ENCODE data around the gene ATP8B1. TPM values are rescaled to one million over a fixed set of nuclear protein-coding genes. Genes with fewer than 3 reads are reported as not detected.

ATP8B1 gene
- total RNA-seq, 1 donor from 2014 or later, result 0.15 TPM

DNA sequence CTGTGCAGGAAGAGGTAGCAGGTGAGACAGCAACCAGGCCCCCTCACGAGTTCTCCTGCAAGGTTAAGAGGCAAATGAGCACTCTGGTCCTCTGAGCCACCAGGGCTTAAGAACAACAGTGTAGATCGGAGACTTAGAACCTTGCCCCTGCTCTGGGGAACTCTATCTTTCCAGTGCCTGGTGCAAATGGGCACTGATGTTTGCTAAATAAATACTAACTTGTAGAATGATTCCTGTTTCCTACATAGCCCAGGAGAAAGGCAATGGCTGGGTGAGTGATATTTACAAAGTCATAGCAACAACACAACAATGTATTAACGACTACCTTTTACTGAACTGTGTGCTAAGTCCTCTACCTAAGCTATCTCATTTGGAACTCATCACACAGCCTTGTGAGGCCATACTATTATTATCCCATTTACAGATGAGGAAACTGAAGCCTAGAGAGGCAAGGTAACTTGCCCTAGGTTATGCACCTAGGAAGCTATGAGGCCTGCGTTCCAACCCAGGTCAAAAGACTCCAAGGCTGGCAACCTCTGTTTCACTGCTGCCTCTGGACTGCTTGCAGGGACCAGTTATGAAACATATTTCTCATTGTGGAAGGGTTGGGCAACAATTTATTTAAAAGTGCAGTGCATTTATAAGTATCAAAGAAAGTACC is 4.3 kb downstream of the ATP8B1 start:
- Mint-ChIP-seq H3K4me1 (peaks cover 21% of the 10 kb centered on the region), H3K9me3 (no peaks in the 10 kb centered on the region), H3K36me3 (no peaks in the 10 kb centered on the region), H3K4me3 (no peak overlapping the region), H3K27me3 (ENCODE audit: insufficient read depth, low read depth) (peaks cover 41% of the 10 kb centered on the region), H3K27ac (no peak overlapping the region)
- peaks cover 56% of the 10 kb centered on the region for H3K27me3 ChIP-seq
- H3F3A ChIP-seq (ENCODE audit: low read depth), result peaks cover 3% of the 10 kb centered on the region
- H3K4me2 ChIP-seq, result no peak overlapping the region
- peaks cover 23% of the 10 kb centered on the region for H4K20me1 ChIP-seq (ENCODE audit: low read depth)
- H3K27ac ChIP-seq, result no peak overlapping the region
- H3K4me3 ChIP-seq, result no peak overlapping the region
- H3K36me3 ChIP-seq, result no peaks in the 10 kb centered on the region
- H2AFZ ChIP-seq (replicated peaks), result no peak overlapping the region
- H3K79me2 ChIP-seq (ENCODE audit: low read depth), result no peaks in the 10 kb centered on the region
- no peaks in the 10 kb centered on the region for H3K9me3 ChIP-seq (ENCODE audit: low read depth)
- no peak for DNase-seq (ENCODE audit: low spot score)
- TF ChIP-seq, protein P1, sequence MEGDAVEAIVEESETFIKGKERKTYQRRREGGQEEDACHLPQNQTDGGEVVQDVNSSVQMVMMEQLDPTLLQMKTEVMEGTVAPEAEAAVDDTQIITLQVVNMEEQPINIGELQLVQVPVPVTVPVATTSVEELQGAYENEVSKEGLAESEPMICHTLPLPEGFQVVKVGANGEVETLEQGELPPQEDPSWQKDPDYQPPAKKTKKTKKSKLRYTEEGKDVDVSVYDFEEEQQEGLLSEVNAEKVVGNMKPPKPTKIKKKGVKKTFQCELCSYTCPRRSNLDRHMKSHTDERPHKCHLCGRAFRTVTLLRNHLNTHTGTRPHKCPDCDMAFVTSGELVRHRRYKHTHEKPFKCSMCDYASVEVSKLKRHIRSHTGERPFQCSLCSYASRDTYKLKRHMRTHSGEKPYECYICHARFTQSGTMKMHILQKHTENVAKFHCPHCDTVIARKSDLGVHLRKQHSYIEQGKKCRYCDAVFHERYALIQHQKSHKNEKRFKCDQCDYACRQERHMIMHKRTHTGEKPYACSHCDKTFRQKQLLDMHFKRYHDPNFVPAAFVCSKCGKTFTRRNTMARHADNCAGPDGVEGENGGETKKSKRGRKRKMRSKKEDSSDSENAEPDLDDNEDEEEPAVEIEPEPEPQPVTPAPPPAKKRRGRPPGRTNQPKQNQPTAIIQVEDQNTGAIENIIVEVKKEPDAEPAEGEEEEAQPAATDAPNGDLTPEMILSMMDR (IDR thresholded peaks at IDR 0.05), result no peak
- TF ChIP-seq EZH2phosphoT487 (IDR thresholded peaks at IDR 0.05), result no peak
- no peak for TF ChIP-seq EZH2 (IDR thresholded peaks at IDR 0.05)
- no peak overlapping the region for H3K9ac ChIP-seq
- peaks cover 10% of the 10 kb centered on the region for H3K4me1 ChIP-seq

DNA sequence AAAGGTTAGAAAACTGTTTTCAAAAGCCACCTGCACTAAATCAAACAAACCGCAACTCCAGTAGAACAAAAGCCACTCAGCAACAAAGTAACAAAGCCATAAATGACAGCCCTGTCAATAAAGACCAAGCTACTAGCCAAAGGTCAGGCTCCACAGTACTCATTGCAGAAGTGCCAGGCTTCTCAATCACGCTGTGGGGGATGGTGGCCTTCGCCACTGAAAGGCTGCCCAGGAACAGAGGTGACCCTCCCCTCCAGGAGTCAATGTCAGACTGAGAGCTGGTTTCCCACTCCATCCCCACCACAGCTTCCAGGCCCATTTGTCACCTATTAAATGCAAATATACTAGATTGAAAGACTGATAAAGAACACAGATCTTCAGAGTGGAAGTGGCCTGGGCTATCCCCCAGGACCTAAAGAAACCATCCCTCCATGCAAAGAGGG is 5.9 kb downstream of the ATP8B1 start:
- H3K36me3 ChIP-seq, result no peaks in the 10 kb centered on the region
- H3K27ac ChIP-seq, result no peak overlapping the region
- peaks cover 40% of the 10 kb centered on the region for H3K27me3 ChIP-seq
- H4K20me1 ChIP-seq (ENCODE audit: low read depth), result peaks cover 18% of the 10 kb centered on the region
- peak; percentile 25 for DNase-seq (ENCODE audit: low spot score)
- H3K9me3 Mint-ChIP-seq, result no peaks in the 10 kb centered on the region
- H3K4me1 Mint-ChIP-seq, result peaks cover 18% of the 10 kb centered on the region
- no peaks in the 10 kb centered on the region for H3K36me3 Mint-ChIP-seq
- H3K4me3 Mint-ChIP-seq, result no peak overlapping the region
- peaks cover 5% of the 10 kb centered on the region for H3K4me1 ChIP-seq
- no peaks in the 10 kb centered on the region for H3K79me2 ChIP-seq (ENCODE audit: low read depth)
- no peak overlapping the region for H2AFZ ChIP-seq (replicated peaks)
- H3K4me2 ChIP-seq, result no peak overlapping the region
- H3K9ac ChIP-seq, result no peak overlapping the region
- H3K27me3 Mint-ChIP-seq (ENCODE audit: insufficient read depth, low read depth), result peaks cover 29% of the 10 kb centered on the region
- TF ChIP-seq EZH2phosphoT487 (IDR thresholded peaks at IDR 0.05) (no peak), EZH2 (IDR thresholded peaks at IDR 0.05) (no peak)
- TF ChIP-seq, protein P1 (IDR thresholded peaks at IDR 0.05), result no peak
- H3K27ac Mint-ChIP-seq, result no peak overlapping the region
- no peaks in the 10 kb centered on the region for H3F3A ChIP-seq (ENCODE audit: low read depth)
- no peaks in the 10 kb centered on the region for H3K9me3 ChIP-seq (ENCODE audit: low read depth)
- H3K4me3 ChIP-seq, result no peak overlapping the region

DNA sequence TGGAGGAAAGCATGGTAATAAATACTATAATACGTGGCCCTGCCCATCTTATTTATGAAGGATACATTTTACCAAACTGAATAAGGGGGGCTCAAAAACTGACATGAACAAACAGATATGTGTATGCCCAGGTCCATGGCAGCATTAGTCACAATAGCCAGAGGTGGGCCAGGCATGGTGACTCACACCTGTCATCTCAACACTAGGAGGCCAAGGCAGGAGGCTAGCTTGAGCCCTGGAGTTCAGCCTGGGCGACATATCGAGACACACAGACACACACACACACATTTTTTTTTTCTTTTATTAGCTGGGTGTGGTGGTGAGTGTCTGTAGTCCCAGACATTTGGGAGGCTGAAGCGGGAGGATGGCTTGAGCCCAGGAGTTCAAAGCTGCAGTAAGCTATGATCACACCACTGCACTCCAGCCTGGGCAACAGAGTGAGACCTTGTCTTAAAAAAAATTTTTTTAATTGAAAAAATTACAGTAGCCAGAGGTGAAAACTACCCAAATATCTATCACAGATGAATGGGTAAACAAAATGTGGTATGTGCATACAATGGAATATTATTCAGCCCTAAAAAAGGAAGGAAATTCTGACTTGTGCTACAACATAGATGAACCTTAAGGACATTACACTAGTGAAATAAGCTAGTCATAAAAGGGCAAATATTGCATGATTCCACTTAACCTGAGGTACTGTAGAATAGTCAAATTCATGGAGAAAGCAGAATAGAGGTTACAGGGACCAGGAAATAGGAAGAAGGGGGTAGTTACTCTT is 8.0 kb downstream of the ATP8B1 start:
- H2AFZ ChIP-seq (replicated peaks), result no peak overlapping the region
- H4K20me1 ChIP-seq (ENCODE audit: low read depth), result no peaks in the 10 kb centered on the region
- Mint-ChIP-seq H3K4me3 (no peak overlapping the region), H3K9me3 (no peaks in the 10 kb centered on the region), H3K27me3 (ENCODE audit: insufficient read depth, low read depth) (peaks cover 17% of the 10 kb centered on the region), H3K36me3 (no peaks in the 10 kb centered on the region), H3K27ac (no peak overlapping the region), H3K4me1 (peaks cover 7% of the 10 kb centered on the region)
- peaks cover 4% of the 10 kb centered on the region for H3K4me1 ChIP-seq
- no peak overlapping the region for H3K9ac ChIP-seq
- H3K79me2 ChIP-seq (ENCODE audit: low read depth), result no peaks in the 10 kb centered on the region
- TF ChIP-seq EZH2phosphoT487 (IDR thresholded peaks at IDR 0.05), result no peak
- no peak for TF ChIP-seq EZH2 (IDR thresholded peaks at IDR 0.05)
- H3K9me3 ChIP-seq (ENCODE audit: low read depth), result no peaks in the 10 kb centered on the region
- no peak for DNase-seq (ENCODE audit: low spot score)
- no peaks in the 10 kb centered on the region for H3K36me3 ChIP-seq
- peaks cover 19% of the 10 kb centered on the region for H3K27me3 ChIP-seq
- H3K4me3 ChIP-seq, result no peak overlapping the region
- no peak overlapping the region for H3K4me2 ChIP-seq
- H3F3A ChIP-seq (ENCODE audit: low read depth), result no peaks in the 10 kb centered on the region
- H3K27ac ChIP-seq, result no peak overlapping the region
